ENCODE data around the gene RBPJ.
"Not testable (repeated sequence)": the region's sequence is repeated elsewhere in the genome, so short reads cannot be mapped to it uniquely, and the experiment has no call there.

Gene RBPJ

DNA sequence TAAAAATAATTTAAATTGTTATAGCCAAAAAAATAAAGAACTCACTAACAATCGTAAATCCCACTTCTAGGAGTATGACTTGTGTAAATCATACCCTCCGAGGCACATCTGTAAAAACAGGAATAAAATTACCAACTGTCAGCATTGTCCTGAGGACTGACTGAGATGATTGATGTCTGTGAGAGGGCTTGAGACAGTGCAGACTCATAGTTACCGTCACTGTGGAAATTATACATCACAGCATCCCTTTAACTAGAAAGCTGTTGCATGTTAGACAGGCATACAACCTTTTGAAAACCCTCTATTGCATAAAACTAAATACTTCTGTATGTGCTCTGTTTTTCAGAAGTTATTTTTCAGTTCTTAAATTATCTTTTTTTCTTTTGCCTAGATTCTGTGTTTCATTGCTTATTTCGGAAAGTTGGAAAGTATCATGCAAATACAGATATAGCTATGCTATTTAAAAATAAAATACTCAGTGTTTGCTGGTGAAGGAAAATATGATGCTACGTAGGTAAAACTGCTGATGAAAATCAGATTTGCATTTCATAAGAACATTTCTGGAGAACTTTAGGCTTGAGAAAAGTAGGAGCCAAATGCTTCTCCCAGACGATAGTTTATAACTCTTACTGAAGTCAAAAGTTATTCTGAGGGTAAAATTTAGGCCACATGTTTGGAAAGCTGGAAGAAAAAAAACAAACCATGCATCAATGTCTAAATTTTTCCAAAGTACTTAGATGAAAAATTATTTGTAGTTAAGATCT lies 13.6 kb upstream of the RBPJ start:
- peaks cover 3% of the 10 kb centered on the region; the same call in 1 of the 2 replicates for H3K4me1 ChIP-seq (ENCODE audit: insufficient read depth, low read length)
- no peaks in the 10 kb centered on the region for H3K9me3 ChIP-seq (ENCODE audit: insufficient read depth, low read depth, low read length)
- no peaks in the 10 kb centered on the region for H3K36me3 ChIP-seq (ENCODE audit: insufficient read depth, low read depth, low read length)
- no peak overlapping the region for H3K27ac ChIP-seq (ENCODE audit: low read length)
- H3K27me3 ChIP-seq (ENCODE audit: insufficient read depth, low read length) = no peaks in the 10 kb centered on the region
- H3K4me3 ChIP-seq (ENCODE audit: low read length) = no peak overlapping the region
- no peak overlapping the region for H3K9ac ChIP-seq (ENCODE audit: low read depth, low read length)

DNA sequence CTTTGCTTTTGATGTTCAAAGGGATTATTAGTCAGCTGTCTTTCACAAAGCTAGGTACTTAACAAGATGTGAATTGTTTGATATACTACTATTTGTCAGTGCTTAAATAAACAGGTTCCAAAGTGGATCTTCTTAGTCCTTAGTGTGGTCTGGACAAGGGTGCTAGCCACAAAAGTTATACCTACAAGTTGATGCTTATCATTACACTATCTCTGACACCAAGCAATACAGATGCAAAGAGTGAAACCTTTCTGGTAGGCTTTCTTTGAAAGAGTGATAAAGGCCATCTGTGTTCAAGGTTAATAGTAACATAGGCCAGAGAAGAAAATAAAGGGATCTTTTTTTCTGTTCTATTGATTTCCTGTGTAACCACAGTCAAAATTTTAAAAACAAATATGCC lies 12.2 kb upstream of the RBPJ start:
- Histone ChIP-seq H3K36me3 (ENCODE audit: insufficient read depth, low read depth, low read length) (no peaks in the 10 kb centered on the region), H3K9me3 (ENCODE audit: insufficient read depth, low read depth, low read length) (no peaks in the 10 kb centered on the region), H3K4me3 (ENCODE audit: low read length) (no peak overlapping the region), H3K27me3 (ENCODE audit: insufficient read depth, low read length) (no peaks in the 10 kb centered on the region), H3K27ac (ENCODE audit: low read length) (no peak overlapping the region), H3K4me1 (ENCODE audit: insufficient read depth, low read length) (no peaks in the 10 kb centered on the region), H3K9ac (ENCODE audit: low read depth, low read length) (no peak overlapping the region)

DNA sequence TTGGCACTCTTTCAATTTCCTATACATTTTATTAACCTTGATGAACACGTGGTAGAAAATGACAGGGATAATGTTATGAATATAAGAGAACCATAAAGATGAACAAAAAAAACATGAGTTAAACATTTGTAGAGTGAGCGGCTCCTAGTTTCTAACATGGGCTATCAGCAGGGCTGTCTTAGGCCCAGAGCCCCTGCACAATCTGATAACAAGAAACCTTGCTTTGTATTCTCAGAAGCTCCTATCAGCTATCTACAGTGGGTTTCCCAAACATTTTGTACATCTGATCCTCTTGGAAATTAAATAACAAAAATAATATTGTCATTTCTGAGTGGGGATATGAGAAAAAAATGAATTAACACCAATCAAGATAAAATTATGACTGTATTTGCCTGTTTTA lies 10.6 kb upstream of the RBPJ start:
- Histone ChIP-seq H3K27me3 (ENCODE audit: insufficient read depth, low read length) (no peaks in the 10 kb centered on the region), H3K9ac (ENCODE audit: low read depth, low read length) (no peak overlapping the region), H3K4me3 (ENCODE audit: low read length) (no peak overlapping the region), H3K9me3 (ENCODE audit: insufficient read depth, low read depth, low read length) (no peaks in the 10 kb centered on the region; the same call in 1 of the 2 replicates), H3K36me3 (ENCODE audit: insufficient read depth, low read depth, low read length) (no peaks in the 10 kb centered on the region), H3K27ac (ENCODE audit: low read length) (no peak overlapping the region), H3K4me1 (ENCODE audit: insufficient read depth, low read length) (no peaks in the 10 kb centered on the region)

DNA sequence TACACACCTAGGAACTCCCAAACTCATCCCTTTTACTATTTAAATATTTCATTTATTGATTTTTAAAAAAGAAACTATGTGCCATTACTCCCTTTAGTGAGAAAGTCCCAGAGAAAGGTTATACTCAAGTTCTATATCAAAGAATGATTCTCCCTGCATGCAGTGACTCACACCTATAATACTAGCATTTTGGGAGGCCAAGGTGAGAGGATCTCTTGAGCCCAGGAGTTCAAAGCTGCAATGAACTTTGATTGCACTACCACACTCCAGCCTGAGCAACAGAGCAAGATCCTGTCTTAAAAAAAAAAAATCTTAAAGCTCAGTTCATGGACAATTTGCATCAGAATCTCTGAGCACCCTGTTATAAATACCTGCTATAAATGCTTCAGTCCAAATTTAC lies 9.2 kb upstream of the RBPJ start:
- Histone ChIP-seq H3K4me1 (ENCODE audit: insufficient read depth, low read length) (no peaks in the 10 kb centered on the region), H3K27ac (ENCODE audit: low read length) (no peak overlapping the region), H3K9ac (ENCODE audit: low read depth, low read length) (no peak overlapping the region), H3K27me3 (ENCODE audit: insufficient read depth, low read length) (no peaks in the 10 kb centered on the region), H3K36me3 (ENCODE audit: insufficient read depth, low read depth, low read length) (no peaks in the 10 kb centered on the region), H3K4me3 (ENCODE audit: low read length) (no peak overlapping the region), H3K9me3 (ENCODE audit: insufficient read depth, low read depth, low read length) (peaks cover 6% of the 10 kb centered on the region; the same call in 1 of the 2 replicates)

DNA sequence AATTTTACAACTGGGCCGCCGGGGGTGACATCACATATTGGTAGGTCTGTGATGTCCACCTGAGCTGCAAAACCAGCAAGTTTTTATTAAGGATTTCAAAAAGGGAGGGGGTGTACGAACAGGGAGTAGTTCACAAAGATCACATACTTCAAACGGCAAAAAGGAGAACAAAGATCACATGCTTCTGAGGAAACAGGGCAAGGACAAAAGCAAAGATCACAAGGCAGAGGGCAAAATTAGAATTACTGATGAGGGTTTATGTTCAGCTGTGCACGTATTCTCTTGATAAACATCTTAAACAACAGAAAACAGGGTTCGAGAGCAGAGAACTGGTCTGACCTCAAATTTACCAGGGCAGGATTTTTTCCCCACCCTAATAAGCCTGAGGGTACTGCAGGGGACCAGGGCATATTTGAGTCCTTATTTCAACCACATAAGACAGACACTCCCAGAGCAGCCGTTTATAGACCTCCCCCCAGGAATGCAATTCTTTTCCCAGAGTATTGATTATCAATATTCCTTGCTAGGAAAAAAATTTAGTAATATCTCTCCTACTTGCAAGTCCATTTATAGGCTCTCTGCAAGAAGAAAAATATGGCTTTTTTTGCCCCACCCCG lies 5.4 kb upstream of the RBPJ start:
- H3K4me3 ChIP-seq (ENCODE audit: low read length); H3K4me1 ChIP-seq (ENCODE audit: insufficient read depth, low read length); H3K27me3 ChIP-seq (ENCODE audit: insufficient read depth, low read length); H3K27ac ChIP-seq (ENCODE audit: low read length); H3K36me3 ChIP-seq (ENCODE audit: insufficient read depth, low read depth, low read length); H3K9ac ChIP-seq (ENCODE audit: low read depth, low read length): not testable (repeated sequence)
- H3K9me3 ChIP-seq (ENCODE audit: insufficient read depth, low read depth, low read length) = peaks cover 11% of the 10 kb centered on the region; the same call in 1 of the 2 replicates

DNA sequence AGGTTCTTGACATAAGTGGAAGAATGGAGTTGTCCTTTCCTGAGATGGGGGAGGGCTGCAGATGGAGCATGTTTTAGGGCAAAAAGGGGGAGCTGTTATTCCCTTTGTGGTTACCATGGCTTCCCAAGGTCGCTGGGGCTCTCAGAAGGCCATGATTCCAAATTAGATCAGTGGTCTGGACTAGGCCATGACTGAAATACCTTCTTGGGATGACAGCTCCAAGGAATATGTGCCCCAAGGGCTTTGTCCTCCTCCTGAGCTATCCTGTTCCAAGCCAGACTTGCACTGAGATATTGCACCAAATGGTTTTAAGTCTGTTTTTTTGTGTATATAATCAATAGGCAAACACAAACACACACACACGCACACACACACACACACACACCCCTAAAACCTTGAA lies 3.0 kb upstream of the RBPJ start:
- H3K27ac ChIP-seq (ENCODE audit: low read length) = no peak overlapping the region
- H3K4me1 ChIP-seq (ENCODE audit: insufficient read depth, low read length) = peaks cover 1% of the 10 kb centered on the region; the same call in 1 of the 2 replicates
- H3K9ac ChIP-seq (ENCODE audit: low read depth, low read length) = no peak overlapping the region
- H3K4me3 ChIP-seq (ENCODE audit: low read length) = no peak overlapping the region
- no peaks in the 10 kb centered on the region for H3K36me3 ChIP-seq (ENCODE audit: insufficient read depth, low read depth, low read length)
- no peaks in the 10 kb centered on the region for H3K27me3 ChIP-seq (ENCODE audit: insufficient read depth, low read length)
- peaks cover 11% of the 10 kb centered on the region; the same call in 1 of the 2 replicates for H3K9me3 ChIP-seq (ENCODE audit: insufficient read depth, low read depth, low read length)

DNA sequence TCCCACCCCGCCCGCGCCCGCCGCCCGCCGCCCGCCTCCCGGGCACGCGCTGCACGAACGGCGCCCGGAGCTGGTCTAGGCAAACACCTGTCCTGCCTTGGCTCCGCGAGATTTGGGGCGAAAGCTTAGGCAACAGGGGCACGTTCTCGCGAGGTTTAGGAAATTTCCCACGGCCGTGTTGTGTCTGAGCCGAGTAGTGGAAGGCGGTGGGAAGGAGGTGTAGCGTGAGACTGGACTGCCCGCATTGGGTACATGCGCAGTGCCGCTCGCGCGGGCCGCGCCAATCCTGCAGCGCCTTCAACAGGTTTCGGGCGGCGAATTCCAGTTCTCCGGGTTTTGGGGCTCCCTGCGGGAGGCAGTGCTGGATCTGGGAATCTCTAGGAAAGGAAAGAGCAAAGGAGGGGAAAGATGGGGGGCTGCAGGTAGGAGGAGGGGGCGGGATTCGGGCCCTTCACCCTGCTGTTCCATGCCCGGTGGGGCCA lies 1.3 kb upstream of the RBPJ start:
- H3K4me3 ChIP-seq (ENCODE audit: low read length) = peak overlapping the region; percentile 98
- no peaks in the 10 kb centered on the region for H3K36me3 ChIP-seq (ENCODE audit: insufficient read depth, low read depth, low read length)
- H3K4me1 ChIP-seq (ENCODE audit: insufficient read depth, low read length) = peaks cover 9% of the 10 kb centered on the region; the same call in 1 of the 2 replicates
- H3K27ac ChIP-seq (ENCODE audit: low read length) = peak overlapping the region; percentile 99
- H3K9me3 ChIP-seq (ENCODE audit: insufficient read depth, low read depth, low read length) = peaks cover 11% of the 10 kb centered on the region; the same call in 1 of the 2 replicates
- peak overlapping the region; percentile 96 for H3K9ac ChIP-seq (ENCODE audit: low read depth, low read length)
- H3K27me3 ChIP-seq (ENCODE audit: insufficient read depth, low read length) = no peaks in the 10 kb centered on the region

DNA sequence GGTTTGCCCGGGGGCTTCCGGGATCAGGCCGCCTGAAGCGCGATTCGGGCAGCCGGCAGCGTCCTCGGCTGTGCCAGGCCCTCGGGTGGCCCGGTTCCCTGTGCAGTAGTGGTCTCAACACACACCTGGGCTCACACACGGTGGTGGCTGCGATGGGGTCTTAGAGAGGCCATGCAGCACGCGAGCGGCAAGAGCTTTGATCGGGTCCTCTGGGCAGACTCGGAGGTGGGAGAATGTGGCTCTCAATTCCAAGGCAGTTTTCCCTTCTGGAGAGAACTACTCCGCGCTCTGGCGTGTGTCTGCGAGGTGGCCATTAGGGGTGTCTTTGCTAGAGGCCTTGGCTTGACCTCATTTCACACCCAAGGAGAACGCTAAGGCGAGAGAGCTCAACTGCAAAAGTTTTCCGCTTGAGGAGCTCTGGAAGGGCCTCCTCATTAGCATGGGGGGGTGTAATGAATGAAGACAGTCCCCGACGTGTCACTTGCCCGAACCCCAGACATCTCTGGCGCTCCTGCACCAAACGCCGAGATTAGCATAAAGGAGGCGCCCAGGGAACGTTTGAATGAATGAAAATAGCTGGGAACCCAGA lies 771 bp upstream of the RBPJ start:
- no peaks in the 10 kb centered on the region for H3K27me3 ChIP-seq (ENCODE audit: insufficient read depth, low read length)
- peaks cover 14% of the 10 kb centered on the region; the same call in 1 of the 2 replicates for H3K4me1 ChIP-seq (ENCODE audit: insufficient read depth, low read length)
- peak overlapping the region; percentile 96 for H3K9ac ChIP-seq (ENCODE audit: low read depth, low read length)
- peak overlapping the region; percentile 99 for H3K27ac ChIP-seq (ENCODE audit: low read length)
- peak overlapping the region; percentile 98 for H3K4me3 ChIP-seq (ENCODE audit: low read length)
- H3K9me3 ChIP-seq (ENCODE audit: insufficient read depth, low read depth, low read length) = peaks cover 11% of the 10 kb centered on the region; the same call in 1 of the 2 replicates
- H3K36me3 ChIP-seq (ENCODE audit: insufficient read depth, low read depth, low read length) = no peaks in the 10 kb centered on the region

DNA sequence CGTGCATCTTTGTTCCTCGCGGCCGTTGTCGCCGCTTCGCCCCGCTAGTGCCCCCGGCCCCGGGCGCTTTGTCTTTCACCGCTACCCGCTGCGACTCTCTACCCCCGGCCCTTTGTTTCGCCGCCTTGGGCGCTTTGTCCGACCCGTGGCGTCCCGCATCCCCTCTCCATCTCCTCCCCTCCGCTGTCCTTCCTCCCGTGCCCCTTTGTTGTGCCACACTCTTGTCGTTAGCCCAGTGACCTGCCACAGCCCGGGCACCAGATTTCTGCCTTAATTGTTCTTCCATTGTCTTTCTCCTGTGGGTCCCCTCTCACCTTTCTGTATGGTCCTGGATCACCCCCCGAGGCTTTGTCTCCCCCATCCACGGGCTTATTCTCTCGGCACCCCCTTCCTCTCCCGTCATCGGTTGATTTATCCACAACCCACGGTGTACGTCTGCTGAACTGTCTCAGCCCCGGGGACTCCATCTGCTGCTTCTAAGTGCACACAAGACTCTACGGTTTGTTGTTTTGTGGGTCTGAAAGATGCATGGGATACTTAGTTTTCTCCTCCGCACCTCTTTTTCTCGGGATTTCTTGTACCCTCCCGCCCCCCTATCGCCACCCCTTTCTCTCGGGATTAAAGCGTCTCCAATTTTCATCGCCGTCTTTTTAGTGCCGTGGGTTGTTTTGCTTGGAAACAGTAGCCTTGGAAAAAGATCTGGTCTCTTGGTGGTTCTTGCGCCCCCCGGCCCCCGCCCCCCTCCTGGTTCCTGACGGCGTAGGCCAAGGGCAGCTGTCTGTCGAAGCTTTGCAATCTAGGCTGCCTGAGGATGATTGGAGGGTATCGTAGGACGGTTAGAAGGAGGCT lies 783 bp downstream of the RBPJ start:
- no peaks in the 10 kb centered on the region for H3K36me3 ChIP-seq (ENCODE audit: insufficient read depth, low read depth, low read length)
- H3K4me1 ChIP-seq (ENCODE audit: insufficient read depth, low read length) = peaks cover 20% of the 10 kb centered on the region; the same call in 1 of the 2 replicates
- H3K9me3 ChIP-seq (ENCODE audit: insufficient read depth, low read depth, low read length) = peaks cover 5% of the 10 kb centered on the region; the same call in 1 of the 2 replicates
- H3K27ac ChIP-seq (ENCODE audit: low read length) = peak overlapping the region; percentile 97
- peak overlapping the region; percentile 93 for H3K9ac ChIP-seq (ENCODE audit: low read depth, low read length)
- H3K27me3 ChIP-seq (ENCODE audit: insufficient read depth, low read length) = no peaks in the 10 kb centered on the region
- H3K4me3 ChIP-seq (ENCODE audit: low read length) = peak overlapping the region; percentile 93

DNA sequence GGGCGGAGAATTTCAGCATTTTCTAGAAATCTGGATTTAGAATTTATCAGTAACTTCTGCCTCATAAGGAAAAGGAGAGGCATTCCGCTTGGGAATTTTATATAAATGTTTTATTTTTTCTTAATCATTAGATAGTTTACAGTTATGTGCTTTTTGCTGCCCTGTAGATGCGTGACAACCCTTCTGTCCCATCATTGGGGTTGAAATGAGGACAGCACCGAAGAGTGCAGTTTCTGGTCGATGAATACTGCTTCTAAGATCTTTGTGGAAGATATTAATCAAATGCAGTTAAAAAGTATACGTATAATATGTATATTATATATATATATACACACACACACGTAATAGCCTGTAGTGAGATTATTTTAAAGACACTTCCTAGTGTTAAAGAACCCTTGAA lies 1.5 kb downstream of the RBPJ start:
- Histone ChIP-seq H3K27me3 (ENCODE audit: insufficient read depth, low read length) (no peaks in the 10 kb centered on the region), H3K9ac (ENCODE audit: low read depth, low read length) (peak overlapping the region; percentile 93), H3K4me1 (ENCODE audit: insufficient read depth, low read length) (peaks cover 20% of the 10 kb centered on the region; the same call in 1 of the 2 replicates), H3K4me3 (ENCODE audit: low read length) (peak overlapping the region; percentile 93), H3K27ac (ENCODE audit: low read length) (no peak overlapping the region), H3K9me3 (ENCODE audit: insufficient read depth, low read depth, low read length) (peaks cover 5% of the 10 kb centered on the region; the same call in 1 of the 2 replicates), H3K36me3 (ENCODE audit: insufficient read depth, low read depth, low read length) (no peaks in the 10 kb centered on the region)

DNA sequence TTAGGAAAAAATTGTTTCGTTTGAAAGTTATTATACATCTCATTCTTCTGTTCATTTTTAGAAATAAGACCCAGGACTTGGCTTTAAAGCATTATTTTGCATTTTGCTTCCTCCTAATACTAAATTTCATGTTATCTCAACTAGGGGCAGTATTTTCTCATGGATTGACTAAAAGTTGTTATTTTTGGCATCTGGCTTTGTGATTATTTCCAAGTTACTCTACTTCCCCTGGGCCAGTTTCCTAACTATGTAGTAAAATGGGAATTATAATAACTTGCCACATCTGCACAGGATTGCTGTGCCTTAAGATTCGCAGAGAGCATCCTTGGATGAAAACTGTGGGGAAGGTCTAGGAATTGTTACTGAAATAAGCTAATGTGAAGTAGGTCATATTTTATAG lies 3.0 kb downstream of the RBPJ start:
- Histone ChIP-seq H3K4me1 (ENCODE audit: insufficient read depth, low read length) (peaks cover 22% of the 10 kb centered on the region), H3K9me3 (ENCODE audit: insufficient read depth, low read depth, low read length) (no peaks in the 10 kb centered on the region), H3K4me3 (ENCODE audit: low read length) (peak overlapping the region; percentile 93), H3K27me3 (ENCODE audit: insufficient read depth, low read length) (no peaks in the 10 kb centered on the region), H3K36me3 (ENCODE audit: insufficient read depth, low read depth, low read length) (no peaks in the 10 kb centered on the region), H3K27ac (ENCODE audit: low read length) (no peak overlapping the region), H3K9ac (ENCODE audit: low read depth, low read length) (peak overlapping the region; percentile 8; the same call in 1 of the 2 replicates)
